DMS 273 (cell line): Measurements from ENCODE around the gene OR1N1.
A peak's percentile ranks its signal among the peaks of the same experiment; 100 is the strongest.
"Not testable (repeated sequence)": the region's sequence is repeated elsewhere in the genome, so short reads cannot be mapped to it uniquely, and the experiment has no call there.

Experiments used
- DNase-seq: peaks from one replicate; lab custom pipeline; 2025; ENCODE audit not compliant: unreplicated experiment; lab: John Stamatoyannopoulos, UW

Gene OR1N1

GRCh38 chr9:122527193-122527592, at the start of gene OR1N1:
Gene OR1N1, minus strand, starts transcription at chr9:122527293. Its CDS starts 0 bp downstream, at chr9:122527293.
- DNase-seq: no peak

- DNase-seq: no peak
These were observed 45.4 kb upstream of the OR1N1 start for GRCh38 chr9:122572456-122572855.

- DNase-seq: no peak
These were observed 40.8 kb upstream of the OR1N1 start for GRCh38 chr9:122567901-122568300.

- DNase-seq: no peak
These were observed 35.2 kb upstream of the OR1N1 start for GRCh38 chr9:122562134-122562760.

GRCh38 chr9:122561446-122561845, 34.4 kb upstream of the OR1N1 start:
- no peak for DNase-seq

GRCh38 chr9:122552812-122553211, 25.7 kb upstream of the OR1N1 start, which contains the start of gene OR1N2:
Gene OR1N2, plus strand, starts transcription at chr9:122553112. Its CDS starts 100 bp downstream, at chr9:122553212.
- DNase-seq: no peak

- DNase-seq: no peak
These were observed 24.3 kb upstream of the OR1N1 start for GRCh38 chr9:122551371-122551770.

- no peak for DNase-seq
These were observed 19.1 kb upstream of the OR1N1 start for GRCh38 chr9:122546196-122546595.

GRCh38 chr9:122538757-122539156, 11.7 kb upstream of the OR1N1 start:
- no peak for DNase-seq

GRCh38 chr9:122537066-122537465, 10.0 kb upstream of the OR1N1 start:
- not testable (repeated sequence) for DNase-seq

GRCh38 chr9:122536134-122536533, 9.0 kb upstream of the OR1N1 start:
- no peak for DNase-seq

GRCh38 chr9:122531157-122531556, 4.1 kb upstream of the OR1N1 start:
- not testable (repeated sequence) for DNase-seq

GRCh38 chr9:122526602-122527001, 491 bp downstream of the OR1N1 start:
- no peak for DNase-seq

GRCh38 chr9:122519376-122519775, 7.7 kb downstream of the OR1N1 start:
- DNase-seq: no peak

GRCh38 chr9:122518841-122519240, 8.3 kb downstream of the OR1N1 start, which contains the start of gene OR1J4:
Gene OR1J4, plus strand, starts transcription at chr9:122519141. Its CDS starts 0 bp downstream, at chr9:122519141.
- DNase-seq: no peak

GRCh38 chr9:122518226-122518625, 8.9 kb downstream of the OR1N1 start:
- no peak for DNase-seq

- no peak for DNase-seq
These were observed 16.6 kb downstream of the OR1N1 start, which contains the start of gene OR1J2 for GRCh38 chr9:122510502-122510901. Gene OR1J2, plus strand, starts transcription at chr9:122510802. Its CDS starts 0 bp downstream, at chr9:122510802.

- DNase-seq: no peak
These were observed 20.1 kb downstream of the OR1N1 start for GRCh38 chr9:122506964-122507363.

- DNase-seq: peak; percentile 61
These were observed 28.2 kb downstream of the OR1N1 start for GRCh38 chr9:122498883-122499288.

- no peak for DNase-seq
These were observed 48.0 kb downstream of the OR1N1 start for GRCh38 chr9:122479062-122479461.

GRCh38 chr9:122477826-122478225, 49.3 kb downstream of the OR1N1 start, which contains the start of gene OR1J1:
Gene OR1J1, minus strand, starts transcription at chr9:122477926. Its CDS starts 0 bp downstream, at chr9:122477926.
- DNase-seq: no peak

- no peak for DNase-seq
These were observed 49.7 kb downstream of the OR1N1 start for GRCh38 chr9:122477346-122477745.
